Measurements from ENCODE around the gene RNF207. TPM values are rescaled to one million over a fixed set of nuclear protein-coding genes. Genes with fewer than 3 reads are reported as not detected.

Gene RNF207
- total and polyA plus RNA-seq, 2 of the 13 experiments (the other 11 are each of a cell fraction or from before 2014, with no cell fraction given): 9.8 to 15.9 TPM

- Histone ChIP-seq H2AFZ (ENCODE audit: low read length) (no peak overlapping the region), H3K4me2 (ENCODE audit: low read depth, low read length) (no peak overlapping the region), H3K79me2 (ENCODE audit: insufficient read depth, low read length) (no peaks in the 10 kb centered on the region), H3K4me3 (replicated peaks in 1 of 3; ENCODE audit: insufficient read depth in 1 of 3, low read depth in 2 of 3, low read length in 3 of 3) (no peak overlapping the region), H3K27me3 (ENCODE audit: control insufficient read depth in 1 of 2, insufficient read depth in 2 of 2, low read length in 2 of 2) (peaks cover 23 to 92% of the 10 kb centered on the region in 2 experiments), H4K20me1 (ENCODE audit: insufficient read depth, low read length) (peaks cover 13% of the 10 kb centered on the region; the same call in 1 of the 2 replicates), H3K4me1 (ENCODE audit: insufficient read depth, low read length) (no peaks in the 10 kb centered on the region), H3K27ac (ENCODE audit: extremely low read length, insufficient read depth, low read length) (no peak overlapping the region), H3K9ac (ENCODE audit: insufficient read depth, low read depth, low read length) (no peak overlapping the region), H3K9me3 (ENCODE audit: low read length) (no peaks in the 10 kb centered on the region), H3K36me3 (replicated peaks in 1 of 2; ENCODE audit: control insufficient read depth in 1 of 2, insufficient read depth in 2 of 2, low read length in 2 of 2) (no peaks in the 10 kb centered on the region)
- intact Hi-C loops (cut with micrococcal nuclease; ENCODE audit: unreplicated experiment) (no loop called here), in situ Hi-C loops (cut with HindIII; ENCODE audit: extremely low pct_ligation_motif_present, low pct_unique_long_range_greater_than_20kb) (no loop called here)
- BruUV-seq (replicated peaks): no TSS peak
- DNase-seq (ENCODE audit: low spot score) (no peak), FAIRE-seq (no peak), ATAC-seq (no peak)
- ChIA-PET CTCF (ENCODE audit: low intra/inter-chr PET ratio, low total read pairs) (no interaction called here), POLR2A (no interaction called here)
- WGBS (ENCODE audit: low lambda C conversion rate): 7% methylated on average over 4 of the region's 7 CpGs
- no peak for TF ChIP-seq FOSL2 (CRISPR knock-in tag; IDR thresholded peaks at IDR 0.05)
These were observed 40.9 kb upstream of the RNF207 start for GRCh38 chr1:6165027-6165426.

- H3K4me2 ChIP-seq (ENCODE audit: low read depth, low read length): no peak overlapping the region
- no peaks in the 10 kb centered on the region for H3K9me3 ChIP-seq (ENCODE audit: low read length)
- FAIRE-seq (no peak), DNase-seq (ENCODE audit: low spot score) (no peak), ATAC-seq (no peak)
- H2AFZ ChIP-seq (ENCODE audit: low read length): no peak overlapping the region
- POLR2A ChIA-PET: no interaction called here
- in situ Hi-C loops (cut with HindIII; ENCODE audit: extremely low pct_ligation_motif_present, low pct_unique_long_range_greater_than_20kb) (no loop called here), intact Hi-C loops (cut with micrococcal nuclease; ENCODE audit: unreplicated experiment) (no loop called here)
- H3K4me1 ChIP-seq (ENCODE audit: insufficient read depth, low read length): no peaks in the 10 kb centered on the region
- no peaks in the 10 kb centered on the region for H3K79me2 ChIP-seq (ENCODE audit: insufficient read depth, low read length)
- CTCF ChIA-PET (ENCODE audit: low intra/inter-chr PET ratio, low total read pairs): no interaction called here
- no TSS peak for BruUV-seq (replicated peaks)
- H3K9ac ChIP-seq (ENCODE audit: insufficient read depth, low read depth, low read length): no peak overlapping the region
- whole genome bisulfite sequencing (ENCODE audit: low lambda C conversion rate): 0% methylated on average over 5 of the region's 12 CpGs
- peaks cover 13% of the 10 kb centered on the region; the same call in 1 of the 2 replicates for H4K20me1 ChIP-seq (ENCODE audit: insufficient read depth, low read length)
- H3K36me3 ChIP-seq (replicated peaks in 1 of 2; ENCODE audit: control insufficient read depth in 1 of 2, insufficient read depth in 2 of 2, low read length in 2 of 2): no peaks in the 10 kb centered on the region
- H3K27me3 ChIP-seq (ENCODE audit: control insufficient read depth in 1 of 2, insufficient read depth in 2 of 2, low read length in 2 of 2): peaks cover 21 to 95% of the 10 kb centered on the region in 2 experiments
- no peak overlapping the region for H3K27ac ChIP-seq (ENCODE audit: extremely low read length, insufficient read depth, low read length)
- H3K4me3 ChIP-seq (replicated peaks in 1 of 3; ENCODE audit: insufficient read depth in 1 of 3, low read depth in 2 of 3, low read length in 3 of 3): no peak overlapping the region
- TF ChIP-seq CAMTA2 (CRISPR knock-in tag; IDR thresholded peaks at IDR 0.05; ENCODE audit: borderline replicate concordance): no peak
- no peak for TF ChIP-seq ZNF800 (CRISPR knock-in tag; IDR thresholded peaks at IDR 0.05)
- TF ChIP-seq TCF7 (IDR thresholded peaks at IDR 0.05; ENCODE audit: low read depth): no peak
- TF ChIP-seq SP1 (IDR thresholded peaks at IDR 0.05): no peak
- no peak for TF ChIP-seq SP1 (CRISPR knock-in tag; IDR thresholded peaks at IDR 0.05)
- no peak for TF ChIP-seq NFYC (CRISPR knock-in tag; IDR thresholded peaks at IDR 0.05)
- no peak for TF ChIP-seq YEATS4 (CRISPR knock-in tag; IDR thresholded peaks at IDR 0.05; ENCODE audit: borderline replicate concordance)
- no peak for TF ChIP-seq CBFB (CRISPR knock-in tag; IDR thresholded peaks at IDR 0.05)
- no peak for TF ChIP-seq ZNF629 (CRISPR knock-in tag; conservative IDR thresholded peaks at IDR 0.05)
- no peak for TF ChIP-seq RARG (CRISPR knock-in tag; IDR thresholded peaks at IDR 0.05; ENCODE audit: low read depth)
- TF ChIP-seq ZBTB37 (CRISPR knock-in tag; IDR thresholded peaks at IDR 0.05): no peak
- TF ChIP-seq ZNF382 (CRISPR knock-in tag; IDR thresholded peaks at IDR 0.05; ENCODE audit: borderline replicate concordance): no peak
- no peak for TF ChIP-seq ZBTB21 (CRISPR knock-in tag; IDR thresholded peaks at IDR 0.05)
- no peak for TF ChIP-seq ZFP37 (CRISPR knock-in tag; IDR thresholded peaks at IDR 0.05; ENCODE audit: borderline replicate concordance)
- no peak for TF ChIP-seq ZSCAN29 (CRISPR knock-in tag; conservative IDR thresholded peaks at IDR 0.05)
- TF ChIP-seq CREM (IDR thresholded peaks at IDR 0.05): no peak
- no peak for TF ChIP-seq CREM (CRISPR knock-in tag; IDR thresholded peaks at IDR 0.05)
These were observed 40.4 kb upstream of the RNF207 start for GRCh38 chr1:6165441-6165985.
